Smooth muscle cell (in vitro differentiated cells): ENCODE data around the gene ACADL. TPM values are rescaled to one million over a fixed set of nuclear protein-coding genes. Genes with fewer than 3 reads are reported as not detected.
"Not testable (repeated sequence)": the region's sequence is repeated elsewhere in the genome, so short reads cannot be mapped to it uniquely, and the experiment has no call there.

Experiments used
- DNase-seq: peaks from one replicate; lab custom pipeline; 2025; ENCODE audit not compliant: unreplicated experiment; lab: John Stamatoyannopoulos, UW
- H2AFZ ChIP-seq: fragments of 200-600 bp; sonication (generic); 2 replicates; pipeline ENCODE4 v1.6.0; 2016; ENCODE audit warnings: antibody characterized with exemption, low read depth, mild to moderate bottlenecking
- H3F3A ChIP-seq: fragments of 200-600 bp; sonication (generic); 2 replicates; pipeline ENCODE4 v1.6.0; 2017; ENCODE audit warnings: antibody characterized with exemption, low read depth
- H3K27ac ChIP-seq: fragments of 200-600 bp; sonication (generic); 2 replicates; pipeline ENCODE4 v1.5.1; 2016; ENCODE audit warnings: low read depth, mild to moderate bottlenecking
- H3K27me3 ChIP-seq: fragments of 200-600 bp; sonication (generic); 2 replicates; pipeline ENCODE4 v1.6.1; 2016; ENCODE audit warnings: low read depth, mild to moderate bottlenecking
- H3K36me3 ChIP-seq: fragments of 200-600 bp; sonication (generic); 2 replicates; pipeline ENCODE4 v1.5.1; 2016; ENCODE audit warnings: low read depth
- H3K4me1 ChIP-seq: fragments of 200-600 bp; sonication (generic); 2 replicates; pipeline ENCODE4 v1.5.1; 2016; ENCODE audit warnings: low read depth
- H3K4me2 ChIP-seq: fragments of 200-600 bp; sonication (generic); 2 replicates; pipeline ENCODE4 v1.6.0; 2016; ENCODE audit warnings: mild to moderate bottlenecking
- H3K4me3 ChIP-seq: fragments of 200-600 bp; sonication (generic); 2 replicates; pipeline ENCODE4 v1.5.1; 2016; ENCODE audit warnings: mild to moderate bottlenecking
- H3K79me2 ChIP-seq: fragments of 200-600 bp; sonication (generic); 2 replicates; pipeline ENCODE4 v1.6.0; 2016; ENCODE audit warnings: low read depth, mild to moderate bottlenecking
- H3K9ac ChIP-seq: fragments of 200-600 bp; sonication (generic); 2 replicates; pipeline ENCODE4 v1.6.0; 2016; ENCODE audit warnings: low read depth
- H3K9me3 ChIP-seq: fragments of 200-600 bp; sonication (generic); replicated peaks from 2 replicates; pipeline ENCODE4 v1.5.1; 2016; ENCODE audit warnings: low read depth
- H4K20me1 ChIP-seq: fragments of 200-600 bp; sonication (generic); 2 replicates; pipeline ENCODE4 v1.6.0; 2016; ENCODE audit warnings: low read depth
- CTCF ChIP-seq: fragments of 200-600 bp; sonication (generic); IDR thresholded peaks from 2 replicates; pipeline ENCODE4 v1.5.1; 2017; ENCODE audit warnings: borderline replicate concordance, mild to moderate bottlenecking, antibody characterized with exemption; ENCODE audit not compliant: insufficient read depth, poor library complexity, severe bottlenecking
- WGBS: methylation state at CpG from one replicate; pipeline ENCODE4 v1.1.7; 2016; ENCODE audit warnings: low lambda C conversion rate; 5-methylcytosine and 5-hydroxymethylcytosine counted together
- polyA plus RNA-seq: library from polyadenylated mRNA; unstranded; fragments of >200 nt; fragmentation: Nextera tagmentation; extraction: Ambion mirVana; gene quantifications from 2 replicates; pipeline ENCODE4 v1.2.1, GENCODE V29; 2016
- total RNA-seq: library from RNA; depleted of rRNA; stranded (reverse); fragments of >200 nt; gene quantifications from 2 replicates; pipeline ENCODE4 v1.2.3, GENCODE V29; 2014

The ACADL gene
- total and polyA plus RNA-seq, 2 experiments from 2014 or later, result 1.3 to 6.2 TPM

- Histone ChIP-seq H3K9me3 (no peaks in the 10 kb centered on the region), H4K20me1 (no peaks in the 10 kb centered on the region), H3K79me2 (no peaks in the 10 kb centered on the region), H3K4me1 (peaks cover 22% of the 10 kb centered on the region), H3K27me3 (no peaks in the 10 kb centered on the region), H3K9ac (no peak overlapping the region), H3K36me3 (no peaks in the 10 kb centered on the region), H3F3A (no peaks in the 10 kb centered on the region), H3K4me2 (no peak overlapping the region), H2AFZ (no peak overlapping the region), H3K27ac (no peak overlapping the region), H3K4me3 (no peak overlapping the region)
- no peak for TF ChIP-seq CTCF
- no peak for DNase-seq
These were observed 45.8 kb downstream of the ACADL start for GRCh38 chr2:210179351-210179990.

- no peaks in the 10 kb centered on the region for H3K36me3 ChIP-seq
- no peak overlapping the region for H3K27ac ChIP-seq
- H3F3A ChIP-seq, result no peaks in the 10 kb centered on the region
- no peak overlapping the region for H2AFZ ChIP-seq
- TF ChIP-seq CTCF, result no peak
- H3K4me1 ChIP-seq, result peaks cover 22% of the 10 kb centered on the region
- DNase-seq, result no peak
- H3K9me3 ChIP-seq, result no peaks in the 10 kb centered on the region
- no peak overlapping the region for H3K4me2 ChIP-seq
- H3K27me3 ChIP-seq, result no peaks in the 10 kb centered on the region
- WGBS, result 74% methylated on average over 1 of the region's 1 CpG
- no peak overlapping the region for H3K9ac ChIP-seq
- H3K79me2 ChIP-seq, result no peaks in the 10 kb centered on the region
- no peak overlapping the region for H3K4me3 ChIP-seq
- no peaks in the 10 kb centered on the region for H4K20me1 ChIP-seq
These were observed 47.5 kb downstream of the ACADL start for GRCh38 chr2:210177769-210178168.

GRCh38 chr2:210177115-210177514 lies 48.1 kb downstream of the ACADL start:
- not testable (repeated sequence) for H3K4me2 ChIP-seq, H2AFZ ChIP-seq, H3K27me3 ChIP-seq, H3K79me2 ChIP-seq, DNase-seq, H3K9me3 ChIP-seq, H3K4me3 ChIP-seq, H3K27ac ChIP-seq, H3K9ac ChIP-seq, H4K20me1 ChIP-seq, H3K36me3 ChIP-seq, H3F3A ChIP-seq
- H3K4me1 ChIP-seq, result peaks cover 27% of the 10 kb centered on the region
- WGBS, result 100% methylated on average over 1 of the region's 1 CpG

- H3K4me3 ChIP-seq, result no peak overlapping the region
- no peaks in the 10 kb centered on the region for H4K20me1 ChIP-seq
- H3K27me3 ChIP-seq, result no peaks in the 10 kb centered on the region
- no peak for TF ChIP-seq CTCF
- no peaks in the 10 kb centered on the region for H3K9me3 ChIP-seq
- no peak for DNase-seq
- H3K27ac ChIP-seq, result no peak overlapping the region
- peaks cover 20% of the 10 kb centered on the region for H3K4me1 ChIP-seq
- H3F3A ChIP-seq, result peaks cover 10% of the 10 kb centered on the region
- no peak overlapping the region for H3K9ac ChIP-seq
- H3K79me2 ChIP-seq, result peaks cover 2% of the 10 kb centered on the region
- no peaks in the 10 kb centered on the region for H3K36me3 ChIP-seq
- H2AFZ ChIP-seq, result no peak overlapping the region
- no peak overlapping the region for H3K4me2 ChIP-seq
These were observed 51.2 kb downstream of the ACADL start for GRCh38 chr2:210174086-210174485.
